Activated naive CD8-positive, alpha-beta T cell treated with anti-CD3 and anti-CD28 coated beads, Interleukin-2, amount 50 U/mL, for 16 hours (primary cell): ENCODE results near the gene KRTAP9-1.
"Not testable (repeated sequence)": the region's sequence is repeated elsewhere in the genome, so short reads cannot be mapped to it uniquely, and the experiment has no call there.

ENCODE experiments used
- DNase-seq: peaks from one replicate; pipeline ENCODE4 v3.0.0-alpha.2; 2020; ENCODE audit warnings: low read depth, low spot score

Gene KRTAP9-1

GRCh38 chr17:41189837-41190318 lies at the start of gene KRTAP9-1:
Gene KRTAP9-1 (plus strand): TSS chr17:41189887. CDS start chr17:41189887, 0 bp downstream.
- not testable (repeated sequence) for DNase-seq

GRCh38 chr17:41140360-41141131 lies 49.1 kb upstream of the KRTAP9-1 start, which contains the start of gene KRTAP4-6:
Gene KRTAP4-6 (minus strand): TSS chr17:41140544. CDS start chr17:41140487, 57 bp downstream.
- DNase-seq, result no peak

- DNase-seq, result no peak
Observed at GRCh38 chr17:41141361-41141760, 48.3 kb upstream of the KRTAP9-1 start.

GRCh38 chr17:41144846-41145245 lies 44.8 kb upstream of the KRTAP9-1 start:
- no peak for DNase-seq

- DNase-seq, result no peak
Observed at GRCh38 chr17:41145261-41145660, 44.4 kb upstream of the KRTAP9-1 start.

GRCh38 chr17:41147531-41148204 lies 42.0 kb upstream of the KRTAP9-1 start:
- no peak for DNase-seq

- DNase-seq, result not testable (repeated sequence)
Observed at GRCh38 chr17:41148971-41149651, 40.6 kb upstream of the KRTAP9-1 start.

- no peak for DNase-seq
Observed at GRCh38 chr17:41149652-41149985, 40.1 kb upstream of the KRTAP9-1 start, which contains the start of gene KRTAP4-5. Gene KRTAP4-5 (minus strand): TSS chr17:41149825. CDS start chr17:41149767, 58 bp downstream.

GRCh38 chr17:41150026-41150425 lies 39.7 kb upstream of the KRTAP9-1 start:
- no peak for DNase-seq

GRCh38 chr17:41151525-41151924 lies 38.2 kb upstream of the KRTAP9-1 start:
- no peak for DNase-seq

GRCh38 chr17:41153856-41154255 lies 35.8 kb upstream of the KRTAP9-1 start:
- DNase-seq, result no peak

GRCh38 chr17:41160190-41160589 lies 29.5 kb upstream of the KRTAP9-1 start:
- DNase-seq, result not testable (repeated sequence)

- DNase-seq, result no peak
Observed at GRCh38 chr17:41160648-41161047, 29.0 kb upstream of the KRTAP9-1 start, which contains the start of gene KRTAP4-4. Gene KRTAP4-4 (minus strand): TSS chr17:41160748. CDS start chr17:41160691, 57 bp downstream.

- no peak for DNase-seq
Observed at GRCh38 chr17:41163828-41164227, 25.9 kb upstream of the KRTAP9-1 start.

GRCh38 chr17:41167561-41167960 lies 22.1 kb upstream of the KRTAP9-1 start:
- no peak for DNase-seq

- DNase-seq, result no peak
Observed at GRCh38 chr17:41168121-41168520, 21.6 kb upstream of the KRTAP9-1 start, which contains the start of gene KRTAP4-3. Gene KRTAP4-3 (minus strand): TSS chr17:41168221. CDS start chr17:41168172, 49 bp downstream.

- no peak for DNase-seq
Observed at GRCh38 chr17:41171886-41172285, 17.8 kb upstream of the KRTAP9-1 start.

GRCh38 chr17:41176744-41177387 lies 12.8 kb upstream of the KRTAP9-1 start:
- DNase-seq, result no peak

- DNase-seq, result no peak
Observed at GRCh38 chr17:41177727-41178271, 11.9 kb upstream of the KRTAP9-1 start, which contains the start of gene KRTAP4-2. Gene KRTAP4-2 (minus strand): TSS chr17:41178221. CDS start chr17:41178164, 57 bp downstream.

GRCh38 chr17:41178341-41178740 lies 11.3 kb upstream of the KRTAP9-1 start:
- no peak for DNase-seq
